ENCODE results near the gene TPPP2. TPM values are rescaled to one million over a fixed set of nuclear protein-coding genes. Genes with fewer than 3 reads are reported as not detected.

Gene TPPP2
- total and polyA plus RNA-seq, 2 experiments from 2014 or later = not detected

DNA sequence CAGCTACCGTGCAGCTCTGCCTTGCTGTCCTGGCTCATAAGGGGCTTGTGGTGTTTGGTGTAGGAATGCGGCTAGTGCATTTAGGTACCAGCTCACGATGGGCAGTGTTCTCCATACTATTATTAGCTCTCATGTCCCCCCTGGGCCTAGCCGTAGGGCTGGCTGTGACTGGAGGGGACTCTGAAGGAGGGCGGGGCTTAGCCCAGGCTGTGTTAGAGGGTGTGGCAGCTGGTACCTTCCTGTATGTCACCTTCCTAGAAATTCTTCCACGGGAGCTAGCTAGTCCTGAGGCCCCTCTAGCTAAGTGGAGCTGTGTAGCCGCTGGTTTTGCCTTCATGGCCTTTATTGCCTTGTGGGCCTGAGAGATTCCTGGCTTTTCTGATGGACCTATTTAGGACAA, 28.8 kb upstream of the TPPP2 start (continued):
- TF ChIP-seq, protein P1, sequence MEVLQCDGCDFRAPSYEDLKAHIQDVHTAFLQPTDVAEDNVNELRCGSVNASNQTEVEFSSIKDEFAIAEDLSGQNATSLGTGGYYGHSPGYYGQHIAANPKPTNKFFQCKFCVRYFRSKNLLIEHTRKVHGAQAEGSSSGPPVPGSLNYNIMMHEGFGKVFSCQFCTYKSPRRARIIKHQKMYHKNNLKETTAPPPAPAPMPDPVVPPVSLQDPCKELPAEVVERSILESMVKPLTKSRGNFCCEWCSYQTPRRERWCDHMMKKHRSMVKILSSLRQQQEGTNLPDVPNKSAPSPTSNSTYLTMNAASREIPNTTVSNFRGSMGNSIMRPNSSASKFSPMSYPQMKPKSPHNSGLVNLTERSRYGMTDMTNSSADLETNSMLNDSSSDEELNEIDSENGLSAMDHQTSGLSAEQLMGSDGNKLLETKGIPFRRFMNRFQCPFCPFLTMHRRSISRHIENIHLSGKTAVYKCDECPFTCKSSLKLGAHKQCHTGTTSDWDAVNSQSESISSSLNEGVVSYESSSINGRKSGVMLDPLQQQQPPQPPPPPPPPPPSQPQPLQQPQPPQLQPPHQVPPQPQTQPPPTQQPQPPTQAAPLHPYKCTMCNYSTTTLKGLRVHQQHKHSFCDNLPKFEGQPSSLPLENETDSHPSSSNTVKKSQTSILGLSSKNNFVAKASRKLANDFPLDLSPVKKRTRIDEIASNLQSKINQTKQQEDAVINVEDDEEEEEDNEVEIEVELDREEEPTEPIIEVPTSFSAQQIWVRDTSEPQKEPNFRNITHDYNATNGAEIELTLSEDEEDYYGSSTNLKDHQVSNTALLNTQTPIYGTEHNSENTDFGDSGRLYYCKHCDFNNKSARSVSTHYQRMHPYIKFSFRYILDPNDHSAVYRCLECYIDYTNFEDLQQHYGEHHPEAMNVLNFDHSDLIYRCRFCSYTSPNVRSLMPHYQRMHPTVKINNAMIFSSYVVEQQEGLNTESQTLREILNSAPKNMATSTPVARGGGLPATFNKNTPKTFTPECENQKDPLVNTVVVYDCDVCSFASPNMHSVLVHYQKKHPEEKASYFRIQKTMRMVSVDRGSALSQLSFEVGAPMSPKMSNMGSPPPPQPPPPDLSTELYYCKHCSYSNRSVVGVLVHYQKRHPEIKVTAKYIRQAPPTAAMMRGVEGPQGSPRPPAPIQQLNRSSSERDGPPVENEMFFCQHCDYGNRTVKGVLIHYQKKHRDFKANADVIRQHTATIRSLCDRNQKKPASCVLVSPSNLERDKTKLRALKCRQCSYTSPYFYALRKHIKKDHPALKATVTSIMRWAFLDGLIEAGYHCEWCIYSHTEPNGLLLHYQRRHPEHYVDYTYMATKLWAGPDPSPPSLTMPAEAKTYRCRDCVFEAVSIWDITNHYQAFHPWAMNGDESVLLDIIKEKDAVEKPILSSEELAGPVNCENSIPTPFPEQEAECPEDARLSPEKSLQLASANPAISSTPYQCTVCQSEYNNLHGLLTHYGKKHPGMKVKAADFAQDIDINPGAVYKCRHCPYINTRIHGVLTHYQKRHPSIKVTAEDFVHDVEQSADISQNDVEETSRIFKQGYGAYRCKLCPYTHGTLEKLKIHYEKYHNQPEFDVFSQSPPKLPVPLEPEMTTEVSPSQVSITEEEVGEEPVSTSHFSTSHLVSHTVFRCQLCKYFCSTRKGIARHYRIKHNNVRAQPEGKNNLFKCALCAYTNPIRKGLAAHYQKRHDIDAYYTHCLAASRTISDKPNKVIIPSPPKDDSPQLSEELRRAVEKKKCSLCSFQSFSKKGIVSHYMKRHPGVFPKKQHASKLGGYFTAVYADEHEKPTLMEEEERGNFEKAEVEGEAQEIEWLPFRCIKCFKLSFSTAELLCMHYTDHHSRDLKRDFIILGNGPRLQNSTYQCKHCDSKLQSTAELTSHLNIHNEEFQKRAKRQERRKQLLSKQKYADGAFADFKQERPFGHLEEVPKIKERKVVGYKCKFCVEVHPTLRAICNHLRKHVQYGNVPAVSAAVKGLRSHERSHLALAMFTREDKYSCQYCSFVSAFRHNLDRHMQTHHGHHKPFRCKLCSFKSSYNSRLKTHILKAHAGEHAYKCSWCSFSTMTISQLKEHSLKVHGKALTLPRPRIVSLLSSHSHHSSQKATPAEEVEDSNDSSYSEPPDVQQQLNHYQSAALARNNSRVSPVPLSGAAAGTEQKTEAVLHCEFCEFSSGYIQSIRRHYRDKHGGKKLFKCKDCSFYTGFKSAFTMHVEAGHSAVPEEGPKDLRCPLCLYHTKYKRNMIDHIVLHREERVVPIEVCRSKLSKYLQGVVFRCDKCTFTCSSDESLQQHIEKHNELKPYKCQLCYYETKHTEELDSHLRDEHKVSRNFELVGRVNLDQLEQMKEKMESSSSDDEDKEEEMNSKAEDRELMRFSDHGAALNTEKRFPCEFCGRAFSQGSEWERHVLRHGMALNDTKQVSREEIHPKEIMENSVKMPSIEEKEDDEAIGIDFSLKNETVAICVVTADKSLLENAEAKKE (CRISPR knock-in tag; IDR thresholded peaks at IDR 0.05) = no peak
- TF ChIP-seq, protein P2, sequence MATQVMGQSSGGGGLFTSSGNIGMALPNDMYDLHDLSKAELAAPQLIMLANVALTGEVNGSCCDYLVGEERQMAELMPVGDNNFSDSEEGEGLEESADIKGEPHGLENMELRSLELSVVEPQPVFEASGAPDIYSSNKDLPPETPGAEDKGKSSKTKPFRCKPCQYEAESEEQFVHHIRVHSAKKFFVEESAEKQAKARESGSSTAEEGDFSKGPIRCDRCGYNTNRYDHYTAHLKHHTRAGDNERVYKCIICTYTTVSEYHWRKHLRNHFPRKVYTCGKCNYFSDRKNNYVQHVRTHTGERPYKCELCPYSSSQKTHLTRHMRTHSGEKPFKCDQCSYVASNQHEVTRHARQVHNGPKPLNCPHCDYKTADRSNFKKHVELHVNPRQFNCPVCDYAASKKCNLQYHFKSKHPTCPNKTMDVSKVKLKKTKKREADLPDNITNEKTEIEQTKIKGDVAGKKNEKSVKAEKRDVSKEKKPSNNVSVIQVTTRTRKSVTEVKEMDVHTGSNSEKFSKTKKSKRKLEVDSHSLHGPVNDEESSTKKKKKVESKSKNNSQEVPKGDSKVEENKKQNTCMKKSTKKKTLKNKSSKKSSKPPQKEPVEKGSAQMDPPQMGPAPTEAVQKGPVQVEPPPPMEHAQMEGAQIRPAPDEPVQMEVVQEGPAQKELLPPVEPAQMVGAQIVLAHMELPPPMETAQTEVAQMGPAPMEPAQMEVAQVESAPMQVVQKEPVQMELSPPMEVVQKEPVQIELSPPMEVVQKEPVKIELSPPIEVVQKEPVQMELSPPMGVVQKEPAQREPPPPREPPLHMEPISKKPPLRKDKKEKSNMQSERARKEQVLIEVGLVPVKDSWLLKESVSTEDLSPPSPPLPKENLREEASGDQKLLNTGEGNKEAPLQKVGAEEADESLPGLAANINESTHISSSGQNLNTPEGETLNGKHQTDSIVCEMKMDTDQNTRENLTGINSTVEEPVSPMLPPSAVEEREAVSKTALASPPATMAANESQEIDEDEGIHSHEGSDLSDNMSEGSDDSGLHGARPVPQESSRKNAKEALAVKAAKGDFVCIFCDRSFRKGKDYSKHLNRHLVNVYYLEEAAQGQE (IDR thresholded peaks at IDR 0.05; ENCODE audit: unreplicated experiment) = no peak
- TF ChIP-seq POLR2AphosphoS5 (IDR thresholded peaks at IDR 0.05; ENCODE audit: low read depth) (no peak), ZNF114 (CRISPR knock-in tag; IDR thresholded peaks at IDR 0.05) (no peak)

- Histone ChIP-seq H3K36me3 (ENCODE audit: insufficient read depth) (no peaks in the 10 kb centered on the region), H3K4me1 (ENCODE audit: insufficient read depth) (0 out of 2 replicates have a peak, but pooled peaks cover under 1% of the 10 kb centered on the region), H4K20me1 (replicated peaks; ENCODE audit: insufficient read depth) (no peaks in the 10 kb centered on the region), H3K4me2 (no peak overlapping the region), H3K4me3 (no peak overlapping the region), H3F3A (replicated peaks; ENCODE audit: low read depth) (no peaks in the 10 kb centered on the region), H3K27ac (ENCODE audit: low read depth) (no peak overlapping the region), H2AFZ (0 out of 2 replicates have a peak overlapping the region, but pooled peaks have one; percentile 69), H3K79me2 (replicated peaks; ENCODE audit: insufficient read depth) (no peaks in the 10 kb centered on the region), H3K27me3 (ENCODE audit: insufficient read depth) (no peaks in the 10 kb centered on the region), H3K9me2 (ENCODE audit: insufficient read depth) (no peaks in the 10 kb centered on the region)
- Mint-ChIP-seq H3K9me3 (no peaks in the 10 kb centered on the region), H3K36me3 (ENCODE audit: low read depth) (no peaks in the 10 kb centered on the region), H3K4me1 (peaks cover 11% of the 10 kb centered on the region), H3K4me3 (no peak overlapping the region), H3K27ac (no peak overlapping the region), H3K27me3 (ENCODE audit: insufficient read depth, low read depth, poor library complexity) (peaks cover 2% of the 10 kb centered on the region)
- ATAC-seq (no peak), DNase-seq (ENCODE audit: low spot score) (no peak)
- TF ChIP-seq, protein P3, sequence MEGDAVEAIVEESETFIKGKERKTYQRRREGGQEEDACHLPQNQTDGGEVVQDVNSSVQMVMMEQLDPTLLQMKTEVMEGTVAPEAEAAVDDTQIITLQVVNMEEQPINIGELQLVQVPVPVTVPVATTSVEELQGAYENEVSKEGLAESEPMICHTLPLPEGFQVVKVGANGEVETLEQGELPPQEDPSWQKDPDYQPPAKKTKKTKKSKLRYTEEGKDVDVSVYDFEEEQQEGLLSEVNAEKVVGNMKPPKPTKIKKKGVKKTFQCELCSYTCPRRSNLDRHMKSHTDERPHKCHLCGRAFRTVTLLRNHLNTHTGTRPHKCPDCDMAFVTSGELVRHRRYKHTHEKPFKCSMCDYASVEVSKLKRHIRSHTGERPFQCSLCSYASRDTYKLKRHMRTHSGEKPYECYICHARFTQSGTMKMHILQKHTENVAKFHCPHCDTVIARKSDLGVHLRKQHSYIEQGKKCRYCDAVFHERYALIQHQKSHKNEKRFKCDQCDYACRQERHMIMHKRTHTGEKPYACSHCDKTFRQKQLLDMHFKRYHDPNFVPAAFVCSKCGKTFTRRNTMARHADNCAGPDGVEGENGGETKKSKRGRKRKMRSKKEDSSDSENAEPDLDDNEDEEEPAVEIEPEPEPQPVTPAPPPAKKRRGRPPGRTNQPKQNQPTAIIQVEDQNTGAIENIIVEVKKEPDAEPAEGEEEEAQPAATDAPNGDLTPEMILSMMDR (conservative IDR thresholded peaks at IDR 0.05; ENCODE audit: low read depth in 2 of 2) = no peak
- TF ChIP-seq STAT1 (IDR thresholded peaks at IDR 0.05; ENCODE audit: unreplicated experiment) (no peak), EZH2phosphoT487 (IDR thresholded peaks at IDR 0.05; ENCODE audit: unreplicated experiment) (no peak), ZNF114 (CRISPR knock-in tag; IDR thresholded peaks at IDR 0.05) (no peak), JUNB (IDR thresholded peaks at IDR 0.05; ENCODE audit: unreplicated experiment) (no peak), NANOG (IDR thresholded peaks at IDR 0.05; ENCODE audit: borderline replicate concordance) (no peak), POLR2AphosphoS5 (IDR thresholded peaks at IDR 0.05; ENCODE audit: low read depth) (no peak)
- TF ChIP-seq, protein P2 (IDR thresholded peaks at IDR 0.05; ENCODE audit: unreplicated experiment) = no peak
Observed at GRCh38 chr14:21003788-21004346, 26.1 kb upstream of the TPPP2 start.
